Breast epithelium (tissue), 4 donors: ENCODE data around the gene PLEKHO2. TPM values are rescaled to one million over a fixed set of nuclear protein-coding genes. Genes with fewer than 3 reads are reported as not detected.
A peak's percentile ranks its signal among the peaks of the same experiment; 100 is the strongest.

ENCODE experiments used
- DNase-seq, 2 donors: peaks; one replicate each; pipeline ENCODE4 v3.0.0-alpha.2; 2019; ENCODE audit warnings: low spot score in 2 of 2
- H3K27ac ChIP-seq, 2 donors: fragments of 200-600 bp; sonication (generic) in 1 of 2; one replicate each; pipeline ENCODE4 v1.5.1; 2016 to 2019; ENCODE audit warnings: mild to moderate bottlenecking in 1 of 2
- H3K27me3 ChIP-seq, 2 donors: fragments of 200-600 bp; sonication (generic) in 1 of 2; one replicate each; pipeline versions ENCODE4 v1.5.1 to v1.6.0; 2017 to 2019; ENCODE audit warnings: control low read depth in 1 of 2, mild to moderate bottlenecking in 1 of 2
- H3K36me3 ChIP-seq: fragments of 200-600 bp; one replicate; pipeline ENCODE4 v1.5.1; 2019
- H3K4me1 ChIP-seq, 2 donors: fragments of 200-600 bp; sonication (generic); one replicate each; pipeline ENCODE4 v1.5.1; 2016 to 2019; ENCODE audit warnings: control low read depth in 1 of 2
- H3K4me3 ChIP-seq, 3 donors: fragments of 200-600 bp; sonication (generic); 1 replicate in 2 of 3; 2 replicates in 1 of 3; pipeline ENCODE4 v1.5.1; 2016 to 2019; ENCODE audit warnings: mild to moderate bottlenecking in 3 of 3, moderate library complexity in 2 of 3
- H3K9me3 ChIP-seq, 2 donors: fragments of 200-600 bp; sonication (generic) in 1 of 2; one replicate each; pipeline ENCODE4 v1.5.1; 2016 to 2019; ENCODE audit warnings: control low read depth in 1 of 2
- CTCF ChIP-seq, 3 donors: fragments of 450-650 bp; IDR thresholded peaks; one replicate each; pipeline ENCODE4 v1.5.1; 2016 to 2017; ENCODE audit warnings: antibody characterized with exemption in 3 of 3, mild to moderate bottlenecking in 3 of 3, moderate library complexity in 3 of 3
- POLR2A ChIP-seq: fragments of 450-650 bp; IDR thresholded peaks from one replicate; pipeline ENCODE4 v1.6.1; 2016; ENCODE audit warnings: antibody characterized with exemption, mild to moderate bottlenecking, moderate library complexity
- POLR2AphosphoS5 ChIP-seq, 3 donors: sonication (generic); formaldehyde crosslinking; IDR thresholded peaks; one replicate each; pipeline ENCODE4 v1.6.1; 2017; ENCODE audit warnings: antibody characterized with exemption in 3 of 3
- intact Hi-C: fragments of 100-400 bp; cut with DNase I; formaldehyde crosslinking; loops from one replicate; pipeline ENCODE4 v1.15.1; 2023; ENCODE audit warnings: low total_unique reads
- total RNA-seq, 3 donors: library from RNA; depleted of rRNA; stranded (reverse); fragments of >200 nt; gene quantifications; one replicate each; pipeline ENCODE4 v1.1.0, GENCODE V29; 2016

Gene PLEKHO2
- total RNA-seq, 3 donors from 2014 or later, result 21.1 to 33.3 (median 26.5) TPM

GRCh38 chr15:64878705-64879104 is 37.0 kb downstream of the PLEKHO2 start:
- no peaks in the 10 kb centered on the region for H3K9me3 ChIP-seq
- TF ChIP-seq POLR2A (no peak), POLR2AphosphoS5 (IDR thresholded peaks at IDR 0.05) (peak in 2 of 3 donors; percentile 27 to 47), CTCF (IDR thresholded peaks at IDR 0.05) (no peak)
- DNase-seq, result no peak
- peak overlapping the region in 1 of 2 donors; percentile 44 for H3K27ac ChIP-seq
- no peaks in the 10 kb centered on the region for H3K27me3 ChIP-seq
- no peaks in the 10 kb centered on the region for H3K36me3 ChIP-seq
- H3K4me3 ChIP-seq, result no peak overlapping the region
- H3K4me1 ChIP-seq, result no peaks in the 10 kb centered on the region
- intact Hi-C loops, result no loop called here

- Histone ChIP-seq H3K4me3 (no peak overlapping the region), H3K27me3 (no peaks in the 10 kb centered on the region), H3K36me3 (no peaks in the 10 kb centered on the region), H3K27ac (peak overlapping the region in 1 of 2 donors; percentile 67), H3K9me3 (no peaks in the 10 kb centered on the region), H3K4me1 (no peaks in the 10 kb centered on the region)
- DNase-seq, result no peak
- TF ChIP-seq POLR2AphosphoS5 (IDR thresholded peaks at IDR 0.05), result no peak
- no peak for TF ChIP-seq CTCF (IDR thresholded peaks at IDR 0.05)
- TF ChIP-seq POLR2A, result no peak
- intact Hi-C loops, result no loop called here
These were observed 41.4 kb downstream of the PLEKHO2 start for GRCh38 chr15:64883100-64883581.

GRCh38 chr15:64883997-64884511 is 42.3 kb downstream of the PLEKHO2 start:
- no peak overlapping the region for H3K4me3 ChIP-seq
- H3K27ac ChIP-seq, result peak overlapping the region; percentile 34 to 67
- no peaks in the 10 kb centered on the region for H3K9me3 ChIP-seq
- TF ChIP-seq POLR2AphosphoS5 (IDR thresholded peaks at IDR 0.05) (peak in 1 of 3 donors; percentile 72), CTCF (IDR thresholded peaks at IDR 0.05) (no peak)
- no peaks in the 10 kb centered on the region for H3K36me3 ChIP-seq
- intact Hi-C loops, result no loop called here
- H3K4me1 ChIP-seq, result no peaks in the 10 kb centered on the region
- no peak for DNase-seq
- no peaks in the 10 kb centered on the region for H3K27me3 ChIP-seq

GRCh38 chr15:64884679-64885078 is 43.0 kb downstream of the PLEKHO2 start:
- Histone ChIP-seq H3K4me3 (no peak overlapping the region), H3K9me3 (no peaks in the 10 kb centered on the region), H3K27me3 (no peaks in the 10 kb centered on the region), H3K4me1 (no peaks in the 10 kb centered on the region), H3K27ac (no peak overlapping the region), H3K36me3 (no peaks in the 10 kb centered on the region)
- intact Hi-C loops, result no loop called here
- DNase-seq, result no peak
- no peak for TF ChIP-seq CTCF (IDR thresholded peaks at IDR 0.05)

- no peak overlapping the region for H3K27ac ChIP-seq
- no peak overlapping the region for H3K4me3 ChIP-seq
- H3K27me3 ChIP-seq, result no peaks in the 10 kb centered on the region
- no peaks in the 10 kb centered on the region for H3K36me3 ChIP-seq
- no peak for TF ChIP-seq POLR2A
- no peak for DNase-seq
- no peaks in the 10 kb centered on the region for H3K9me3 ChIP-seq
- no peaks in the 10 kb centered on the region for H3K4me1 ChIP-seq
- intact Hi-C loops, result no loop called here
These were observed 46.6 kb downstream of the PLEKHO2 start for GRCh38 chr15:64888336-64888735.

GRCh38 chr15:64891561-64891960 is 49.8 kb downstream of the PLEKHO2 start:
- DNase-seq, result no peak
- H3K4me1 ChIP-seq, result peaks cover 0 to 11% of the 10 kb centered on the region in 2 donors
- no peak for TF ChIP-seq CTCF (IDR thresholded peaks at IDR 0.05)
- TF ChIP-seq POLR2AphosphoS5 (IDR thresholded peaks at IDR 0.05), result no peak
- no peak for TF ChIP-seq POLR2A
- no peaks in the 10 kb centered on the region for H3K36me3 ChIP-seq
- no peaks in the 10 kb centered on the region for H3K9me3 ChIP-seq
- peak overlapping the region in 1 of 2 donors; percentile 91 for H3K27ac ChIP-seq
- intact Hi-C loops, result no loop called here
- H3K4me3 ChIP-seq, result no peak overlapping the region
- no peaks in the 10 kb centered on the region for H3K27me3 ChIP-seq
